IPS DF 4.7 (cell line): ENCODE results near the gene CNTD1.

Experiments used
- DNase-seq: peaks from one replicate; pipeline ENCODE4 v3.0.0-alpha.2; 2013; ENCODE audit warnings: low spot score; ENCODE audit errors: extremely low read depth

CNTD1 gene

GRCh38 chr17:42779304-42779935 is 19.2 kb upstream of the CNTD1 start:
- no peak for DNase-seq

GRCh38 chr17:42779936-42780850 is 18.5 kb upstream of the CNTD1 start, which contains the start of gene WNK4:
WNK4 (plus strand) TSS chr17:42780610; CDS start chr17:42780699, 89 bp downstream.
- no peak for DNase-seq

- DNase-seq = no peak
These were observed 17.6 kb upstream of the CNTD1 start for GRCh38 chr17:42780851-42781638.

GRCh38 chr17:42781639-42782165 is 17.0 kb upstream of the CNTD1 start:
- no peak for DNase-seq

GRCh38 chr17:42782166-42783061 is 16.2 kb upstream of the CNTD1 start:
- no peak for DNase-seq

- DNase-seq = no peak
These were observed 15.4 kb upstream of the CNTD1 start for GRCh38 chr17:42783062-42783790.

- no peak for DNase-seq
These were observed 14.9 kb upstream of the CNTD1 start for GRCh38 chr17:42783791-42784138.

GRCh38 chr17:42784409-42784808 is 14.3 kb upstream of the CNTD1 start:
- DNase-seq = no peak

- DNase-seq = no peak
These were observed 13.7 kb upstream of the CNTD1 start for GRCh38 chr17:42784811-42785592.

GRCh38 chr17:42787266-42787665 is 11.4 kb upstream of the CNTD1 start:
- no peak for DNase-seq

- no peak for DNase-seq
These were observed 6.7 kb upstream of the CNTD1 start for GRCh38 chr17:42791948-42792347.

GRCh38 chr17:42792545-42792944 is 6.1 kb upstream of the CNTD1 start:
- DNase-seq = no peak

- no peak for DNase-seq
These were observed 3.6 kb upstream of the CNTD1 start for GRCh38 chr17:42795061-42795460.

- DNase-seq = no peak
These were observed 3.2 kb upstream of the CNTD1 start for GRCh38 chr17:42795465-42795864.

GRCh38 chr17:42796066-42796758 is 2.4 kb upstream of the CNTD1 start:
- DNase-seq = no peak

- DNase-seq = no peak
These were observed 1.3 kb upstream of the CNTD1 start for GRCh38 chr17:42797067-42798007.

GRCh38 chr17:42798011-42798382 is 664 bp upstream of the CNTD1 start:
- DNase-seq = no peak
